ENCODE measurements around the gene NR1I3.

The NR1I3 gene

DNA sequence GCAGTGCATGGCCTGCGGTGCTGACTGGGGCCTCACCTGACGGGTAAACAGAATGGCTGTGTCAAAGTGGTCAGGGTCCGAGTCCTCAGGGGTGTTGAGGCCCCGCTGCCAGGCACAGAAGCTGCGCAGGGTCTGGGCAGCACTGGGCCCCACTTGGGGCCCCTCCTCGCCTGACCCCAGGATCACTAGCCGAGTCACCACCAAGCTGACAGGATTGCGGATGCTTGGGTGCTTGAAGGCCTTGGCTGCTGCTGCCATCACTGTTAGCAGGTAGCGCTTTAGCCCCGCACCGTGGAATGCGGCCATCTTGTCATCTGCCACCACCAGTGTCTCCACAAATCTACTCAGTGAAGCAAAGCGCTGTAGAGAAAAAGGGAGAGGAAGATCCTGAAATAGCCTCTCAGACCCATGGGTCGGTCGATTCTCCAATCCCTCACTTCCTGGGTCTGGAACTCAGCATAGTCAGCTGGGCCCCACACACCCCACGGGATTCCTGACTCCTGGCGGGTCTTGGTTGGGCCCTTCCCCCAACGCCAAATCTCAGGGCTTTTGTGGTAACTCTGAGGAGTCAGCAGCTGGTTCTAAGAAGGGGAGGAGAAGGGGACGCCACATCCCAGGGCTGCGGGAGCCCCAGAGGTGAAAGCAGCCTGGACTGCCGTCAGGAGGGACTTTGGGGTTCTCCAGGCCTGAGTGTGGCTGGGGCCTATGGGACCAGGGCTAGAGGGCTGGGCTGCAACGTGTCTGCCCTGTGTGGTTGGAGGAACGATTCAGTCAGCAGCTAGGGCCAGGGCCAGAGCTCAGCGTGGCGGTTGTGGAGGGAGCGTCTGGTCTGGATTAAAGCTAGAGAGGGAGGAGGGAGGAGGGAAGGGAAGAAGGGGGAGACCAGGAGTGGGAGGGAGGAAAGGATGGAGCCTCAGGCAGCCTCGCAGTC, 41.2 kb downstream of the NR1I3 start:
- TF ChIP-seq, protein P1, sequence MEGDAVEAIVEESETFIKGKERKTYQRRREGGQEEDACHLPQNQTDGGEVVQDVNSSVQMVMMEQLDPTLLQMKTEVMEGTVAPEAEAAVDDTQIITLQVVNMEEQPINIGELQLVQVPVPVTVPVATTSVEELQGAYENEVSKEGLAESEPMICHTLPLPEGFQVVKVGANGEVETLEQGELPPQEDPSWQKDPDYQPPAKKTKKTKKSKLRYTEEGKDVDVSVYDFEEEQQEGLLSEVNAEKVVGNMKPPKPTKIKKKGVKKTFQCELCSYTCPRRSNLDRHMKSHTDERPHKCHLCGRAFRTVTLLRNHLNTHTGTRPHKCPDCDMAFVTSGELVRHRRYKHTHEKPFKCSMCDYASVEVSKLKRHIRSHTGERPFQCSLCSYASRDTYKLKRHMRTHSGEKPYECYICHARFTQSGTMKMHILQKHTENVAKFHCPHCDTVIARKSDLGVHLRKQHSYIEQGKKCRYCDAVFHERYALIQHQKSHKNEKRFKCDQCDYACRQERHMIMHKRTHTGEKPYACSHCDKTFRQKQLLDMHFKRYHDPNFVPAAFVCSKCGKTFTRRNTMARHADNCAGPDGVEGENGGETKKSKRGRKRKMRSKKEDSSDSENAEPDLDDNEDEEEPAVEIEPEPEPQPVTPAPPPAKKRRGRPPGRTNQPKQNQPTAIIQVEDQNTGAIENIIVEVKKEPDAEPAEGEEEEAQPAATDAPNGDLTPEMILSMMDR (IDR thresholded peaks at IDR 0.05; ENCODE audit: control insufficient read depth, insufficient read depth, low read depth, low read length, missing control alignments), result no peak
- DNase-seq (ENCODE audit: low read depth), result peak; percentile 76
- H3K4me3 ChIP-seq (ENCODE audit: control insufficient read depth, low read depth, low read length), result peak overlapping the region; percentile 66

DNA sequence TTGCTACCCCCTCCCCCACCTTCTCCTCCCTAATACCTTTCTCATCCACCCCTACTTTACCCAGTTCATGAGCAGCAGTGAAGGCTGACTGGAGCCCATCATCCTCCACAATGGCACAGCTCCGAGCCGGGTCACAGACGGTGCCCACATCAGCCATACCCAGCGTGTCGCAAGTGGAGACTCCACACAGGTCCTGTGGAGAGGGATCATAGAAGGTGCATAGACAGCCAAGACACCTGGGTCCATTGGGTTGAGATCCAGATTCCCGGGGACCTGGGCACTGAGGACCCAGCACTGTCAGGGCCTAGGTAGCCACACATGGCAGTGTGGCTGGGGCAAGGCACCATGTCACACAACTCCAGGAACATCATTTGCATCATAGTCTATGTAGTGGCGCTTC, 41.9 kb downstream of the NR1I3 start:
- TF ChIP-seq, protein P1 (IDR thresholded peaks at IDR 0.05; ENCODE audit: control insufficient read depth, insufficient read depth, low read depth, low read length, missing control alignments), result no peak
- no peak overlapping the region; the same call in none of the 2 replicates for H3K4me3 ChIP-seq (ENCODE audit: control insufficient read depth, low read depth, low read length)

DNA sequence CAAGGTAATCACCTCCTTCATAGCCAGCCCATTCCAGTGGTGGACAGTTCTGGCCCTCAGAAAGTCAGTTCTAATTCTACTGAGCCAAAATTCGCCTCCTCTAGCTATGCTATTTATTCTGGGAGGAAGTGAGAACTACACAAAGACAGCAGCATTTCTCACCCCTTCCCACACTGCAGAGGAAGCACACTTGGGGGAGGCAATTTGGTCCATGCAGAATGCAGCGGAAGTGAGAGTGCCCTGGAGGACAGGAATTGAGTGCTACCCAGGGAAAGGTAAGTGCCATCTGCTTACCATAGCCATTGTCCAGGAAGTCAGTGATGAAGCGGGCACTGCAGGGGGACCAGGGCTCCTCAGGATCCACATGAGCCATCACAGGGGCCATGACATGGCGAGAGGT, 42.8 kb downstream of the NR1I3 start:
- H3K4me3 ChIP-seq (ENCODE audit: control insufficient read depth, low read depth, low read length), result no peak overlapping the region
- no peak for DNase-seq (ENCODE audit: low read depth)
- TF ChIP-seq, protein P1 (IDR thresholded peaks at IDR 0.05; ENCODE audit: control insufficient read depth, insufficient read depth, low read depth, low read length, missing control alignments), result no peak

More for the DNA sequence above, 41.9 kb downstream of the NR1I3 start:
- no peak for DNase-seq (ENCODE audit: low read depth)

DNA sequence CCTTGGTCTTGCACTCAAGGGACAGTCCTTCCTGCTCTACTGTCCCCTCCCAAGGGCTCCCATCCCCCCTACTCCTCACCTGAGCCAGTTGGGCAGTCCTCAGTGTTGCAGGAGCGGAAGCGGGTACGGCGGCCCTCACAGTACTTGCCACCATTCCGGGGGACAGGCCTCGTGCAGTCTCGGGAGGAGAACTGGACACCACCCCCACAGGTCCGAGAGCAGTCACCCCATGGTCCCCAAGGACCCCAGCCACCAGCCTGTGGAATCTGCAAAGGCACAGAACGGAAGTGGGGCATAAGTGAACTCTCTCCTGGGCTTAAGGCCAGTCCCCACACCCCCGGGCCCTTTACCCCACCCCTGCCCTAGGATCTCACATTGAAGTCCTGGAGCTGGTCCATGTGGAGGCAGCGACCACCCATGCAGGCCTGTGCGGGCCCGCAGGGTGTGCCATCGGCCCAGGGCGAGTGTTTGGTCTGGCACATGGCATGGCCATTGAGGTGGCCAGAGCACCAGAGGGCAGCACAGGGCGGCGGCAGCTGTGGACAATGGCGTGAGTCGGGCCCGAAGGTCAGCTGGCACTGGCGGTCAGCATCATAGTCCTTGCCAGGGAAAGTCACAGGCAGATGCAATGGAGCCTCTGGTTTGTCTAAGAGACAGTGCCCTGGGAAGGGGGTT, 44.3 kb downstream of the NR1I3 start:
- no peak overlapping the region for H3K4me3 ChIP-seq (ENCODE audit: control insufficient read depth, low read depth, low read length)
- no peak for DNase-seq (ENCODE audit: low read depth)
- TF ChIP-seq, protein P1 (IDR thresholded peaks at IDR 0.05; ENCODE audit: control insufficient read depth, insufficient read depth, low read depth, low read length, missing control alignments), result peak; percentile 7

DNA sequence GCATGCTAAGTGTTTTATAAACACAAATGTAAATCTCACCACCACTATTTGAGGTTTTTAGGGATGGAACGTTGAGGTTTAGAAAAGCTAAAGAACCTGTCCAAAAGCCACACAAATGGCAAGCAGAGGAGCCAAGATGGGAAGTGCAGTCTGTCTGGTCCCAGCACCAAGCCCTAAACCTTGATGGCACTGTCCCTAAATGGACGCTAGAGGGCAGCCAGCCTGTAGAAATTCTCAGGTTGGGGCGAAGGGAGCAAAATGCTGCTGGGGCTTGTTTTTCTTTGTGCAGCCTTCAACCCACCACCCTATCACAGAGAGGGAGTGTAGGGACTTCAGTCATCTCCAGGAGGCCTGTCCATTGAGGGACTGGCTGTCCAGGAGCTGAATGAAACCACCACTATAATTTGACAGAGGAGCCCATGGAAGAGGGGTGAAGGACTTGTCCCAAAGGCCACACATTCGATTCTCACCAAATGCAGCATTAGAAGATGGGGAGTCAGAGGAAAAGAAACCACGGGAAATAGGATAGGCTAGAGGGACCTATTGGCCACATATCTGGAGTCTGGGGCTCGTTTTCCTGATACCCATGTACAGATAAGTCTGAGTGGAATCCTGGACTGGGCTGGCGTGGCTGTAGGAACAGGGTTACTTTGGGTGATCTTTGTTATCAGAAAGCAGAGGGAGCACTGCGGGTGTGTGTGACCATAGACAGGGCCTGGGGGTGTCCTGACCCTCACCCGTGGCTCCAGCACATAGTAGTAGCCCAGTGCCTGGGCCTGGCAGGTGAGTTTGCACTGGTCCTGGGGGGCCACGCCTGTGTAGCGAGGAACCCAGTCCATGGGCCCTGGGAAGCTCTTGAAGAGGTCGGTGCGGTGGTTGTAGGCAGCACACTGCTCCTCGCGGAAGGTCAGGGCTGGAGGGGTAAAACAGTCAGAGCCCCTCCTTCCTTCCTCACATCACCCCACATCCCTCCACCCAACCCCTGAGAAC, 45.2 kb downstream of the NR1I3 start:
- H3K4me3 ChIP-seq (ENCODE audit: control insufficient read depth, low read depth, low read length), result no peak overlapping the region
- no peak for DNase-seq (ENCODE audit: low read depth)
- TF ChIP-seq, protein P1 (IDR thresholded peaks at IDR 0.05; ENCODE audit: control insufficient read depth, insufficient read depth, low read depth, low read length, missing control alignments), result peak; percentile 95

DNA sequence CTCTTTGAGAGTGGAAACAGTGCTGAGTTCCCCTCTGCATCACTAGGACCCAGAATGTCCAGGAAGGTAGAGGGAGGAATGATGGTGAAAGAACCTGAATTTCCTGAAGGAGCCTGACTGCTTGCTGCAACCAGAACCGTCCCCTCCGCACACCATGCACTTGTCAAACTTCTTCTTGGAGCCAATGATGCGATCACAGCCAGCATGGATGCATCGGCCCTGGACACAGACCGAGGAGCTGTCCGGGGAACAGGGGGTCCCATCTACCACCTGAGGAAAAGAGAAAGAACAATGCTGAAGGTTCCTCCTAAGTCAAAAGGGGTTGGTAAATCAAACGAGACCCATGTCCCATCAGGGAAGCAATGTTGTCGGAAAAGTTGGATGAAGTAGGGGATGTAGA, 46.0 kb downstream of the NR1I3 start:
- TF ChIP-seq, protein P1 (IDR thresholded peaks at IDR 0.05; ENCODE audit: control insufficient read depth, insufficient read depth, low read depth, low read length, missing control alignments), result no peak
- no peak for DNase-seq (ENCODE audit: low read depth)
- no peak overlapping the region for H3K4me3 ChIP-seq (ENCODE audit: control insufficient read depth, low read depth, low read length)
